Activated CD8-positive, alpha-beta T cell treated with anti-CD3 and anti-CD28 coated beads for 36 hours (primary cell): ENCODE measurements around the gene C18orf63. TPM values are rescaled to one million over a fixed set of nuclear protein-coding genes. Genes with fewer than 3 reads are reported as not detected.

Experiments
- ATAC-seq: fragments of 200-7000 bp; cut with Tn5 transposase; one replicate; pipeline ENCODE4 v1.10.0; 2021; ENCODE audit warnings: mild to moderate bottlenecking, moderate library complexity
- CTCF ChIA-PET: fragments of 350-600 bp; sonication (Branson Sonifier 250); formaldehyde crosslinking; loops from one replicate; lab custom pipeline; 2021; ENCODE audit warnings: antibody characterized with exemption; lab: Charles Lee
- POLR2A ChIA-PET: fragments of 350-600 bp; sonication (Branson Sonifier 250); formaldehyde crosslinking; loops from one replicate; lab custom pipeline; 2021; ENCODE audit warnings: antibody characterized with exemption; lab: Charles Lee
- DNase-seq: peaks from one replicate; pipeline ENCODE4 v3.0.0-alpha.2; 2020
- H3K27ac Mint-ChIP-seq: one replicate; pipeline ENCODE4 v1.8.0; 2021; ENCODE audit warnings: mild to moderate bottlenecking, mixed read lengths
- H3K27me3 Mint-ChIP-seq: one replicate; pipeline ENCODE4 v1.8.0; 2021; ENCODE audit warnings: mixed read lengths
- H3K36me3 Mint-ChIP-seq: one replicate; pipeline ENCODE4 v1.8.0; 2021; ENCODE audit warnings: low read depth, mixed read lengths
- H3K4me1 Mint-ChIP-seq: one replicate; pipeline ENCODE4 v1.8.0; 2021; ENCODE audit warnings: low read depth, mixed read lengths
- H3K4me3 Mint-ChIP-seq: one replicate; pipeline ENCODE4 v1.8.0; 2021; ENCODE audit warnings: mild to moderate bottlenecking, moderate library complexity, mixed read lengths
- H3K9me3 Mint-ChIP-seq: one replicate; pipeline ENCODE4 v1.8.0; 2021; ENCODE audit warnings: mixed read lengths
- intact Hi-C: fragments of 100-400 bp; cut with micrococcal nuclease; formaldehyde crosslinking; loops from one replicate; pipeline ENCODE4 v1.10.0; 2022
- total RNA-seq, 2 experiments: library from RNA; stranded (reverse); gene quantifications; one replicate each; pipeline ENCODE4 v1.2.3, GENCODE V29; 2021
- TF ChIP-seq, protein P1 (sequence below): fragments of 200-600 bp; IDR thresholded peaks from one replicate; pipeline ENCODE4 v1.8.0; 2022; ENCODE audit warnings: antibody characterized with exemption, mild to moderate bottlenecking

C18orf63 gene
- total RNA-seq, 2 experiments from 2014 or later = not detected

DNA sequence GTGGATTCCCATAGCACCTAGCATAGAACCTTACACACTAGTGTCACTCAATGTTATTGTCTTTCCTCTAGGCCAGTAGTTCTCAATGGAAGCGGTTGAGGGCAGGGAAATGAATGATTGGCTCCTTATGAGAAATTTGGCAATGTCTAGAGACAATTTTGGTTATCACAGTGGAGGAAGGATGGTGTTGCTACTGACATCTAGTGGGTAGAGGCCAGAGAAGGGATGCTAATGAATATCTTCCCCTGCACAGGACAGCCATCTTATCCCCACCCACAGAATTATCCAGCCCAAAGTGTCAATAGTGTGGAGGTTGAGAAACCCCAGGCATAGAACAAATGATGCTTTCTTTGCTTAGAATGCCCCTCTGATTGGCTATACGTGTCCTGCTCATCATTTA lies 15.8 kb downstream of the C18orf63 start:
- DNase-seq (no peak), ATAC-seq (no peak)
- peaks cover 3% of the 10 kb centered on the region for H3K27me3 Mint-ChIP-seq
- no peaks in the 10 kb centered on the region for H3K4me1 Mint-ChIP-seq
- no peaks in the 10 kb centered on the region for H3K36me3 Mint-ChIP-seq
- intact Hi-C loops = no loop called here
- POLR2A ChIA-PET = no interaction called here
- H3K9me3 Mint-ChIP-seq = no peaks in the 10 kb centered on the region
- H3K27ac Mint-ChIP-seq = no peak overlapping the region
- TF ChIP-seq, protein P1, sequence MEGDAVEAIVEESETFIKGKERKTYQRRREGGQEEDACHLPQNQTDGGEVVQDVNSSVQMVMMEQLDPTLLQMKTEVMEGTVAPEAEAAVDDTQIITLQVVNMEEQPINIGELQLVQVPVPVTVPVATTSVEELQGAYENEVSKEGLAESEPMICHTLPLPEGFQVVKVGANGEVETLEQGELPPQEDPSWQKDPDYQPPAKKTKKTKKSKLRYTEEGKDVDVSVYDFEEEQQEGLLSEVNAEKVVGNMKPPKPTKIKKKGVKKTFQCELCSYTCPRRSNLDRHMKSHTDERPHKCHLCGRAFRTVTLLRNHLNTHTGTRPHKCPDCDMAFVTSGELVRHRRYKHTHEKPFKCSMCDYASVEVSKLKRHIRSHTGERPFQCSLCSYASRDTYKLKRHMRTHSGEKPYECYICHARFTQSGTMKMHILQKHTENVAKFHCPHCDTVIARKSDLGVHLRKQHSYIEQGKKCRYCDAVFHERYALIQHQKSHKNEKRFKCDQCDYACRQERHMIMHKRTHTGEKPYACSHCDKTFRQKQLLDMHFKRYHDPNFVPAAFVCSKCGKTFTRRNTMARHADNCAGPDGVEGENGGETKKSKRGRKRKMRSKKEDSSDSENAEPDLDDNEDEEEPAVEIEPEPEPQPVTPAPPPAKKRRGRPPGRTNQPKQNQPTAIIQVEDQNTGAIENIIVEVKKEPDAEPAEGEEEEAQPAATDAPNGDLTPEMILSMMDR = peak; percentile 15
- CTCF ChIA-PET = interaction anchor here (0.6 kb wide), 1 partner anchor 11 kb away, joined by 5 read pairs; no protein-coding TSS in a partner anchor
- no peak overlapping the region for H3K4me3 Mint-ChIP-seq

DNA sequence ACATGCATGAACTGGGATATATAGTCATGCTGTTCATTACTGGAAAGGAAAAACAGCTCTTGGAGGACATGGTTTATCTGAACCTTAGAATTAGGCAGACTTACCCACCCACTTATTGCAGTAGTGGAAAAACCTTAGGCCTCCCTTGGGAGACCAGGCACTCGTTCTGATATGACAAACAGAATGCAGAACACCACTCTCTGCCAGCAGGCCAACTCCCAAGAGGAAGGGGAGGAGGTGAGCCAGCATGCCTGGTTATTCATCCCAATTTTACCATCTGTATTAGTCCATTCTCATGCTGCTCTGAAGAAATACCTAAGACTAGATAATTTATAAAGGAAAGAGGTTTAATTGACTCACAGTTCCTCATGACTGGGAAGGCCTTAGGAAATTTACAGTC lies 17.5 kb downstream of the C18orf63 start:
- Mint-ChIP-seq H3K9me3 (no peaks in the 10 kb centered on the region), H3K4me3 (no peak overlapping the region), H3K27ac (no peak overlapping the region), H3K36me3 (no peaks in the 10 kb centered on the region), H3K27me3 (peaks cover 5% of the 10 kb centered on the region), H3K4me1 (no peaks in the 10 kb centered on the region)
- POLR2A ChIA-PET = no interaction called here
- DNase-seq (no peak), ATAC-seq (no peak)
- CTCF ChIA-PET = interaction anchor here (0.9 to 1.8 kb wide), 2 partner anchors 9 to 219 kb away, joined by 3 to 8 read pairs; no protein-coding TSS in a partner anchor
- intact Hi-C loops = no loop called here
- TF ChIP-seq, protein P1 = no peak

DNA sequence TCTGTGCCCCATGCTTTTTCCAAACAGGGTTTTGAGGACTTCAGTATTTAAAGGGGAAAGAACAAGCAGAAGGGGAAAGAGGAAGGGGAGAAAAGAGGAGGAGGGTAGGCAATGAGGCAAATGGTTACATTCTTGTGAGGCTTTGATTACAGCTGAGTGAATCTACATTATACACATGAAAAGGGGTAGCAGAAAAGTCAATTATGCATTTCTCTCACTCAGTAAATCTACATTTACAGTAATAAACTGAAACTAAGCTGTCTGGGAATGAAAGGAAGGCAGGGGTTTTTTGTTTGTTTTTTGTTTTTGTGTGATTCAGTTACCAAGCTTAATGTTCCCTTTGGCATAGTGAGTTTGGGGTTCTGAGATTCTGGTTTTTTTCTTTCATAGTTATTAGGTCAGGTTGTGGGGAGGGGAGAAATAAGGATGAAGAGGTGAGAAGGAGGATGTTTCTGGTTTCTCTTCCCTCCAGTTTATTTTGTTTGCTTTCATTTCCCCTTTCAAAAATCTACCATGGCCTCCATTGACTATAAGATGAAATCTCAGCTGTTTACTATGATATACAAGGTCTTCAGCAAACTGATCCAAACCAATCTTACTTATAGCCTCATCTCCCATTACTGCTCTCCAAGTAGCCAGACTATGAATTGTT lies 18.7 kb downstream of the C18orf63 start:
- Mint-ChIP-seq H3K9me3 (no peaks in the 10 kb centered on the region), H3K27ac (no peak overlapping the region), H3K27me3 (peaks cover 5% of the 10 kb centered on the region), H3K4me1 (no peaks in the 10 kb centered on the region), H3K36me3 (no peaks in the 10 kb centered on the region), H3K4me3 (no peak overlapping the region)
- ChIA-PET CTCF (interaction anchor here (0.9 kb wide), 1 partner anchor 146 kb away, joined by 3 read pairs; no protein-coding TSS in a partner anchor), POLR2A (no interaction called here)
- DNase-seq (no peak), ATAC-seq (no peak)
- intact Hi-C loops = no loop called here
- TF ChIP-seq, protein P1 = no peak

DNA sequence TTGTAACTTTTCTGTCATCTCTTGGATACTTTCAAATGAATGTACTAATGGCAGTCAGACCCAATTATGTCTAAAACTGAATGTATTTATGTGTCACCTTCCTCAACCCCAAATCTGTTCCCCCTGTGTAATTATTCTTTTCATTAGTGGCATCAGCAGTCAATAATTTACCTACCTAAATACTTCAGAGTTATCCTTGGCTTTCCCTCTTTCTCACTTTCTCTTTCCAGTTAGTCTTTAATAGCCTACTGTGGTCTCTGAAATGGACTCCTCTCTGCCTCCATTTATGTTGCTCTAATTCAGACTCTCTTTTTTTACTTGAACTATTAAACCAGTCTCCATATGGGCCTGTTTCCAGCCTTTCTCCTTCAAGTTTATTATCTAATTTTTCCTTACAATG lies 21.0 kb downstream of the C18orf63 start:
- DNase-seq = no peak
- no peak overlapping the region for H3K4me3 Mint-ChIP-seq
- intact Hi-C loops = no loop called here
- no peak overlapping the region for H3K27ac Mint-ChIP-seq
- CTCF ChIA-PET = no interaction called here
- H3K4me1 Mint-ChIP-seq = no peaks in the 10 kb centered on the region
- H3K36me3 Mint-ChIP-seq = no peaks in the 10 kb centered on the region
- H3K27me3 Mint-ChIP-seq = peaks cover 4% of the 10 kb centered on the region
- no peaks in the 10 kb centered on the region for H3K9me3 Mint-ChIP-seq
- POLR2A ChIA-PET = no interaction called here
- TF ChIP-seq, protein P1 = no peak
- ATAC-seq = no peak

DNA sequence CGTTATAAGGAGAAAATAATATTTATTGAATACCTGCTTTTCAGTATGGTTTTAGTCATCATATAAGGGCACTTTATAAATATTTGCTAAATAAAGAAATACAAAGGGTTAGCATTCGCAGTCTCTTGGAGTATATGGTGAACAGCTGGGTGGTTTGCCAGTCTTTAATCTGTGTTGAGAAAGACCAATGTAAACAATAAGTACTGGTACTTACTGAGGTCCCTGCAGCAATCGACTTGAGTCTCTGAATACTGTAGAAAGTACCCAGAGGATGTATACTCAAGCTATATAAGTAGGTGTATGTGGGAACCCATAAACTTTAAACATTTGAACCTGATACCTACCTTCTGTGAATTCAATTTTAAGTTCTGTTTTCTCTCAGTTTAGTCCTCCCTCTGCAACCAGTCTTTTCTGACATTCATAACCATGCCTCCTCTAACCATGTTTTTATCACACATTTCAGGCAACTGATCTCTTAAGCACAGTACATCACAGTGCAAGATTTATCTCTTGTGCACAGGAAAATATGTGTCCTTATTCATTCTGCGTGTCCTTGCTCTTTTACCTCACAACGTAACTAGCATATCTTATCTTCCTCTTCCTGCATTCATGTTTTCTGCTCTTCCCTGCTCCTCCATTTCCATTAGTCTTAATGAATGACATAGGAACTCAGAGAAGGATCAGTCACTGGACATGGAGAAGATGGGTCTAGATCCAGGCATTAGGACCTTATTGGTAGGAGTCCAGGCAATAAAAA lies 21.7 kb downstream of the C18orf63 start:
- H3K4me1 Mint-ChIP-seq = no peaks in the 10 kb centered on the region
- ATAC-seq (no peak), DNase-seq (no peak)
- no peak overlapping the region for H3K4me3 Mint-ChIP-seq
- peaks cover 4% of the 10 kb centered on the region for H3K27me3 Mint-ChIP-seq
- TF ChIP-seq, protein P1 = no peak
- intact Hi-C loops = no loop called here
- ChIA-PET POLR2A (no interaction called here), CTCF (interaction anchor here (1.3 kb wide), 1 partner anchor 214 kb away, joined by 4 read pairs; no protein-coding TSS in a partner anchor)
- no peaks in the 10 kb centered on the region for H3K9me3 Mint-ChIP-seq
- H3K36me3 Mint-ChIP-seq = no peaks in the 10 kb centered on the region
- no peak overlapping the region for H3K27ac Mint-ChIP-seq
